Mucosa of descending colon (tissue), 3 donors: Measurements from ENCODE around the gene FOCAD. TPM values are rescaled to one million over a fixed set of nuclear protein-coding genes. Genes with fewer than 3 reads are reported as not detected.

Experiments used
- ATAC-seq: fragments of 200-7000 bp; cut with Tn5 transposase; one replicate; pipeline ENCODE4 v1.9.1; 2020; ENCODE audit warnings: mild to moderate bottlenecking, moderate library complexity
- DNase-seq, 3 donors: peaks; one replicate each; pipeline ENCODE4 v3.0.0-alpha.2; 2020
- H3K36me3 ChIP-seq: fragments of 200-600 bp; one replicate; pipeline ENCODE4 v1.8.0; 2021; ENCODE audit warnings: low read depth, mild to moderate bottlenecking
- H3K4me1 ChIP-seq: fragments of 200-600 bp; one replicate; pipeline ENCODE4 v1.8.0; 2021; ENCODE audit warnings: low read depth, mild to moderate bottlenecking
- H3K4me3 ChIP-seq: fragments of 200-600 bp; one replicate; pipeline ENCODE4 v1.8.0; 2021; ENCODE audit warnings: mild to moderate bottlenecking
- H3K9me3 ChIP-seq: fragments of 200-600 bp; one replicate; pipeline ENCODE4 v1.8.0; 2021; ENCODE audit warnings: mild to moderate bottlenecking
- CTCF ChIP-seq: fragments of 200-600 bp; IDR thresholded peaks from one replicate; pipeline ENCODE4 v1.8.0; 2022; ENCODE audit warnings: antibody characterized with exemption, mild to moderate bottlenecking
- intact Hi-C, 2 donors: fragments of 100-400 bp; cut with DNase I in 1 of 2; cut with micrococcal nuclease in 1 of 2; formaldehyde crosslinking; loops; one replicate each; pipeline versions ENCODE4 v1.11.0 to v1.11.1; 2022; cut with DNase I, micrococcal nuclease
- total RNA-seq, 3 donors: library from RNA; stranded (reverse); fragmentation: NEBNext Ultra II Directional in 2 of 3; extraction: Animal tissue kit (Norgen Biotek cat#: 25700) in 2 of 3; gene quantifications; one replicate each; pipeline versions ENCODE4 v1.2.1 to v1.2.4, GENCODE V29; 2021 to 2023
- donor health status: DM: no; HTN: no; CAD: no; lungs with moderate emphysema.
- donor health status: DM: no; HTN: no; CAD: no.
- donor health status: DM: no; HTN: yes; CAD: no.

Gene FOCAD
- total RNA-seq, 3 donors from 2014 or later, result 26.6 to 30.3 (median 26.9) TPM

GRCh38 chr9:20784196-20784595 lies 100.1 kb downstream of the FOCAD start:
- no peak overlapping the region for H3K4me3 ChIP-seq
- no peak for DNase-seq
- no peaks in the 10 kb centered on the region for H3K36me3 ChIP-seq
- H3K4me1 ChIP-seq, result no peaks in the 10 kb centered on the region
- no peak for ATAC-seq
- TF ChIP-seq CTCF, result no peak
- intact Hi-C loops, result no loop called here
- no peaks in the 10 kb centered on the region for H3K9me3 ChIP-seq

GRCh38 chr9:20786807-20787206 lies 102.7 kb downstream of the FOCAD start:
- H3K36me3 ChIP-seq, result no peaks in the 10 kb centered on the region
- no peaks in the 10 kb centered on the region for H3K9me3 ChIP-seq
- ATAC-seq (no peak), DNase-seq (no peak)
- H3K4me1 ChIP-seq, result no peaks in the 10 kb centered on the region
- H3K4me3 ChIP-seq, result no peak overlapping the region
- no peak for TF ChIP-seq CTCF
- intact Hi-C loops, result no loop called here

GRCh38 chr9:20788526-20789451 lies 104.7 kb downstream of the FOCAD start:
- intact Hi-C loops, result no loop called here
- ATAC-seq (no peak), DNase-seq (no peak)
- no peak overlapping the region for H3K4me3 ChIP-seq
- no peaks in the 10 kb centered on the region for H3K4me1 ChIP-seq
- TF ChIP-seq CTCF, result no peak
- H3K36me3 ChIP-seq, result no peaks in the 10 kb centered on the region
- no peaks in the 10 kb centered on the region for H3K9me3 ChIP-seq

- no peaks in the 10 kb centered on the region for H3K4me1 ChIP-seq
- TF ChIP-seq CTCF, result no peak
- DNase-seq (no peak), ATAC-seq (no peak)
- no peaks in the 10 kb centered on the region for H3K36me3 ChIP-seq
- H3K4me3 ChIP-seq, result no peak overlapping the region
- intact Hi-C loops, result no loop called here
- no peaks in the 10 kb centered on the region for H3K9me3 ChIP-seq
These were observed 106.7 kb downstream of the FOCAD start for GRCh38 chr9:20790721-20791120.

- DNase-seq (no peak), ATAC-seq (no peak)
- Histone ChIP-seq H3K4me3 (no peak overlapping the region), H3K9me3 (no peaks in the 10 kb centered on the region), H3K36me3 (no peaks in the 10 kb centered on the region), H3K4me1 (no peaks in the 10 kb centered on the region)
- intact Hi-C loops, result no loop called here
- TF ChIP-seq CTCF, result no peak
These were observed 107.6 kb downstream of the FOCAD start for GRCh38 chr9:20791682-20792081.
